ENCODE data around the gene MORN3.

- no peak for TF ChIP-seq CTCF (IDR thresholded peaks at IDR 0.05)
- TF ChIP-seq SP1 (CRISPR knock-in tag; conservative IDR thresholded peaks at IDR 0.05): no peak
- no peak for TF ChIP-seq PRDM15 (CRISPR knock-in tag; IDR thresholded peaks at IDR 0.05)
- TF ChIP-seq ESRRA (CRISPR knock-in tag; IDR thresholded peaks at IDR 0.05; ENCODE audit: borderline replicate concordance): no peak
- TF ChIP-seq CREM (CRISPR knock-in tag; IDR thresholded peaks at IDR 0.05): no peak
Measured at GRCh38 chr12:121718653-121719239, 49.3 kb upstream of the MORN3 start.

Measured in WTC11 (cell line).